Measurements from ENCODE around the gene ELK3.
"Not testable (repeated sequence)": the region's sequence is repeated elsewhere in the genome, so short reads cannot be mapped to it uniquely, and the experiment has no call there.

Gene ELK3

DNA sequence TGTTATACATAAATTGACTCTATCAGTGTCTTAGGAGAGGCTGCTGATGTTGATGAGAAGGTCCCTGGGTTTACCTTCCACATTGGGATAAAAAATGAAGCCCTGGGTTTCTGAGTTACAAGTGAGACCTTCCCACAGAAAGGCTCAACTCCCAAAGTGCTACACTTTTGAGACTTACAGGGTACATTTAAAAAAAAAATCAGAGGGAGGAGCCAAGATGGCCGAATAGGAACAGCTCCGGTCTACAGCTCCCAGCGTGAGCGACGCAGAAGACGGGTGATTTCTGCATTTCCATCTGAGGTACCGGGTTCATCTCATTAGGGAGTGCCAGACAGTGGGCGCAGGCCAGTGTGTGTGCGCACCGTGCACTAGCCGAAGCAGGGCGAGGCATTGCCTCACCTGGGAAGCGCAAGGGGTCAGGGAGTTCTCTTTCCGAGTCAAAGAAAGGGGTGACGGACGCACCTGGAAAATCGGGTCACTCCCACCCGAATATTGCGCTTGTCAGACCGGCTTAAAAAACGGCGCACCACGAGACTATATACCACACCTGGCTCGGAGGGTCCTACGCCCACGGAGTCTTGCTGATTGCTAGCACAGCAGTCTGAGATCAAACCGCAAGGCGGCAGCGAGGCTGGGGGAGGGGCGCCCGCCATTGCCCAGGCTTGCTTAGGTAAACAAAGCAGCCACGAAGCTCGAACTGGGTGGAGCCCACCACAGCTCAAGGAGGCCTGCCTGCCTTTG is 121.7 kb downstream of the ELK3 start:
- DNase-seq: peak in 2 of 5 experiments; percentile 31 to 63

DNA sequence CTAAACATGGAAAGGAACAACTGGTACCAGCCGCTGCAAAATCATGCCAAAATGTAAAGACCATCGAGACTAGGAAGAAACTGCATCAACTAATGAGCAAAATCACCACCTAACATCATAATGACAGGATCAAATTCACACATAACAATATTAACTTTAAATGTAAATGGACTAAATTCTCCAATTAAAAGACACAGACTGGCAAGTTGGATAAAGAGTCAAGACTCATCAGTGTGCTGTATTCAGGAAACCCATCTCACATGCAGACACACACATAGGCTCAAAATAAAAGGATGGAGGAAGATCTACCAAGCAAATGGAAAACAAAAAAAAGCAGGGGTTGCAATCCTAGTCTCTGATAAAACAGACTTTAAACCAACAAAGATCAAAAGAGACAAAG is 123.6 kb downstream of the ELK3 start:
- not testable (repeated sequence) for DNase-seq

Measured in T-helper 2 cell (primary cell).